CD14-positive monocyte (primary cell): ENCODE results near the gene C20orf204. TPM values are rescaled to one million over a fixed set of nuclear protein-coding genes. Genes with fewer than 3 reads are reported as not detected.

Experiments used
- DNase-seq, 3 donors: peaks; one replicate each; pipeline ENCODE4 v3.0.0-alpha.2; 2011 to 2022
- H2AFZ ChIP-seq: 2 replicates; pipeline ENCODE4 v1.6.0; 2012; ENCODE audit warnings: mild to moderate bottlenecking, low read depth, low read length, inconsistent platforms; ENCODE audit not compliant: insufficient read depth, poor library complexity, severe bottlenecking
- H3K27ac ChIP-seq, 2 donors: 1 replicate in 1 of 2; 2 replicates in 1 of 2; pipeline ENCODE4 v1.5.1; 2012 to 2013; ENCODE audit warnings: low read length in 2 of 2, control low read depth in 1 of 2, inconsistent platforms in 1 of 2, low read depth in 1 of 2, mild to moderate bottlenecking in 1 of 2
- H3K27me3 ChIP-seq, 2 donors: one replicate each; pipeline versions ENCODE4 v1.6.0 to v1.6.1; 2011 to 2013; ENCODE audit warnings: low read length in 2 of 2; ENCODE audit not compliant: control insufficient read depth in 2 of 2, insufficient read depth in 2 of 2
- H3K36me3 ChIP-seq, 2 donors: replicated peaks in 1 of 2; 1 replicate in 1 of 2; 2 replicates in 1 of 2; pipeline versions ENCODE4 v1.5.1 to v1.6.1; 2012 to 2013; ENCODE audit warnings: low read length in 2 of 2, control low read depth in 1 of 2, inconsistent platforms in 1 of 2, mild to moderate bottlenecking in 1 of 2; ENCODE audit not compliant: insufficient read depth in 2 of 2, control insufficient read depth in 1 of 2
- H3K4me1 ChIP-seq, 2 donors: 1 replicate in 1 of 2; 2 replicates in 1 of 2; pipeline versions ENCODE4 v1.5.1 to v1.6.1; 2012 to 2013; ENCODE audit warnings: low read length in 2 of 2, control low read depth in 1 of 2, inconsistent platforms in 1 of 2, mild to moderate bottlenecking in 1 of 2, moderate library complexity in 1 of 2; ENCODE audit not compliant: insufficient read depth in 2 of 2, control insufficient read depth in 1 of 2
- H3K4me2 ChIP-seq: replicated peaks from 2 replicates; pipeline ENCODE3; 2012; ENCODE audit warnings: low read length, moderate library complexity, mild to moderate bottlenecking; ENCODE audit not compliant: poor library complexity, severe bottlenecking; ENCODE audit errors: extremely low read depth
- H3K4me3 ChIP-seq, 3 experiments: fragments of 200-600 bp in 1 of 3; sonication (generic) in 1 of 3; replicated peaks in 1 of 3; 1 replicate in 2 of 3; 2 replicates in 1 of 3; pipeline ENCODE4 v1.5.1; 2011 to 2013; ENCODE audit warnings: low read length in 3 of 3, mild to moderate bottlenecking in 3 of 3, control low read depth in 2 of 3, low read depth in 2 of 3, inconsistent platforms in 1 of 3, moderate library complexity in 1 of 3
- H3K79me2 ChIP-seq: 2 replicates; pipeline ENCODE4 v1.6.0; 2012; ENCODE audit warnings: mild to moderate bottlenecking, control low read depth, inconsistent platforms, low read length, moderate library complexity; ENCODE audit not compliant: insufficient read depth
- H3K9ac ChIP-seq: 2 replicates; pipeline ENCODE4 v1.6.0; 2017; ENCODE audit warnings: low read length, mild to moderate bottlenecking; ENCODE audit not compliant: insufficient read depth, poor library complexity, severe bottlenecking
- H3K9me3 ChIP-seq, 2 donors: replicated peaks in 1 of 2; 1 replicate in 1 of 2; 2 replicates in 1 of 2; pipeline versions ENCODE4 v1.5.1 to v1.6.1; 2012 to 2013; ENCODE audit warnings: low read length in 2 of 2, control low read depth in 1 of 2; ENCODE audit not compliant: control insufficient read depth in 1 of 2, insufficient read depth in 1 of 2
- H4K20me1 ChIP-seq: 2 replicates; pipeline ENCODE4 v1.6.0; 2012; ENCODE audit warnings: mild to moderate bottlenecking, low read length, control low read depth, moderate library complexity; ENCODE audit not compliant: insufficient read depth
- H3K27ac Mint-ChIP-seq, 7 donors: one replicate each; pipeline ENCODE4 v1.8.0; 2020; ENCODE audit warnings: mild to moderate bottlenecking in 7 of 7, mixed read lengths in 7 of 7, moderate library complexity in 6 of 7, inconsistent platforms in 2 of 7
- H3K27me3 Mint-ChIP-seq, 3 donors: one replicate each; pipeline ENCODE4 v1.8.0; 2021 to 2022; ENCODE audit warnings: low read depth in 3 of 3, mild to moderate bottlenecking in 3 of 3, mixed read lengths in 3 of 3, moderate library complexity in 3 of 3, inconsistent platforms in 1 of 3
- H3K36me3 Mint-ChIP-seq, 2 donors: one replicate each; pipeline ENCODE4 v1.8.0; 2020; ENCODE audit warnings: mixed read lengths in 2 of 2, inconsistent platforms in 1 of 2, mild to moderate bottlenecking in 1 of 2
- H3K4me1 Mint-ChIP-seq: one replicate; pipeline ENCODE4 v1.8.0; 2020; ENCODE audit warnings: mild to moderate bottlenecking, mixed read lengths
- H3K4me3 Mint-ChIP-seq, 2 donors: one replicate each; pipeline ENCODE4 v1.8.0; 2020; ENCODE audit warnings: mild to moderate bottlenecking in 2 of 2, mixed read lengths in 2 of 2, moderate library complexity in 1 of 2
- H3K9me3 Mint-ChIP-seq, 7 donors: one replicate each; pipeline ENCODE4 v1.8.0; 2020 to 2022; ENCODE audit warnings: mixed read lengths in 7 of 7, mild to moderate bottlenecking in 6 of 7, moderate library complexity in 6 of 7, inconsistent platforms in 2 of 7
- WGBS: methylation state at CpG from one replicate; pipeline ENCODE4 v1.1.5; 2013; ENCODE audit warnings: missing lambda C conversion rate; ENCODE audit not compliant: insufficient coverage; 5-methylcytosine and 5-hydroxymethylcytosine counted together
- intact Hi-C, 2 donors: fragments of 100-400 bp; cut with micrococcal nuclease; formaldehyde crosslinking; loops; one replicate each; pipeline versions ENCODE4 v1.15.0 to v1.15.1; 2023
- polyA plus RNA-seq, 3 donors: library from polyadenylated mRNA; depleted of rRNA in 1 of 3; unstranded in 2 of 3; stranded (reverse) in 1 of 3; fragments of 300-500 nt in 2 of 3; fragments of >200 nt in 1 of 3; fragmentation: Illumina TruSeq in 2 of 3; gene quantifications; 1 replicate in 2 of 3; 2 replicates in 1 of 3; pipeline ENCODE4 v1.2.3, GENCODE V29; 2012 to 2021
- TF ChIP-seq, protein P1 (sequence below): fragments of 200-600 bp; IDR thresholded peaks from one replicate; pipeline ENCODE4 v1.8.0; 2022; ENCODE audit warnings: antibody characterized with exemption, mild to moderate bottlenecking

C20orf204 gene
- polyA plus RNA-seq, 3 donors: 0.20 TPM; not detected in 2

DNA sequence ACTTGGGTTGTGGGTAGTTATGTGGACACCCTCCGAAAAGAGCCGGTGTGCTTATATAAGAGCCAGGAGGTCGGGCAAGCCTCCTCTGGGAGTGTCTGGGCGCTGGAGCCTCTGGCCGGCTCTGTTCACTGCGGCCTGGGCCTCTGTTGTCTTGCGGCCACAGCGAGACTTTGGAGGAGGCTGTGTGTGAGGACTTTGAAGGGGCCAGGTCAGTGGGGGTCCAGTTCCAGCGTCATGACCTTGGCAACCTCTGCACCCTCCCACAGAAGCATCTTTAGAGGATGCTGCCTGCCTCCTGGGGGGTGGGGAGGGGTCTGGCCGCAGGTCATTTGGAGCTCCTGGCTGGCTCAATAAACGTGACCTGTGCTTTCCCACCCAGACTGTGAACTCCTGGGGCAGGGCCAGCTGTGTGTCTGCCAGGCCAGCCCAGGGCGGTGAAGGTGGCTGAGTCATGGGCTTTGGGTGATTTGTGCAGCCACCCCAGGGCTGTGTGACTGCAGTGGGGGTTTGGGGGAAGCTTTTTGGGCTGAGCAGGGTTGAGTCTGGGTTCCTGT lies 28.2 kb downstream of the C20orf204 start:
- no peak overlapping the region for H3K9ac ChIP-seq
- WGBS: 51% methylated on average over 8 of the region's 12 CpGs
- peak overlapping the region; percentile 92 for H3K4me2 ChIP-seq
- Mint-ChIP-seq H3K27ac (peak overlapping the region in 3 of 7 donors; percentile 48 to 62 (median 53)), H3K9me3 (peaks cover 0 to 2% (median 0%) of the 10 kb centered on the region in 7 donors), H3K27me3 (peaks cover under 1 to 28% (median 20%) of the 10 kb centered on the region in 3 donors), H3K4me3 (peak overlapping the region; percentile 82 to 87), H3K4me1 (peaks cover 44% of the 10 kb centered on the region), H3K36me3 (no peaks in the 10 kb centered on the region)
- intact Hi-C loops: loop anchor here in 1 of 2 donors (5.0 to 10.0 kb wide), 2 partner anchors 82 to 539 kb away; partner anchors contain the start of genes PPDPF and PRPF6
- no peak overlapping the region for H3K27ac ChIP-seq
- H3K9me3 ChIP-seq: no peaks in the 10 kb centered on the region
- peak overlapping the region in 1 of 3 experiments; percentile 82 for H3K4me3 ChIP-seq
- no peaks in the 10 kb centered on the region for H3K27me3 ChIP-seq
- TF ChIP-seq, protein P1, sequence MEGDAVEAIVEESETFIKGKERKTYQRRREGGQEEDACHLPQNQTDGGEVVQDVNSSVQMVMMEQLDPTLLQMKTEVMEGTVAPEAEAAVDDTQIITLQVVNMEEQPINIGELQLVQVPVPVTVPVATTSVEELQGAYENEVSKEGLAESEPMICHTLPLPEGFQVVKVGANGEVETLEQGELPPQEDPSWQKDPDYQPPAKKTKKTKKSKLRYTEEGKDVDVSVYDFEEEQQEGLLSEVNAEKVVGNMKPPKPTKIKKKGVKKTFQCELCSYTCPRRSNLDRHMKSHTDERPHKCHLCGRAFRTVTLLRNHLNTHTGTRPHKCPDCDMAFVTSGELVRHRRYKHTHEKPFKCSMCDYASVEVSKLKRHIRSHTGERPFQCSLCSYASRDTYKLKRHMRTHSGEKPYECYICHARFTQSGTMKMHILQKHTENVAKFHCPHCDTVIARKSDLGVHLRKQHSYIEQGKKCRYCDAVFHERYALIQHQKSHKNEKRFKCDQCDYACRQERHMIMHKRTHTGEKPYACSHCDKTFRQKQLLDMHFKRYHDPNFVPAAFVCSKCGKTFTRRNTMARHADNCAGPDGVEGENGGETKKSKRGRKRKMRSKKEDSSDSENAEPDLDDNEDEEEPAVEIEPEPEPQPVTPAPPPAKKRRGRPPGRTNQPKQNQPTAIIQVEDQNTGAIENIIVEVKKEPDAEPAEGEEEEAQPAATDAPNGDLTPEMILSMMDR: no peak
- peaks cover 32 to 52% of the 10 kb centered on the region in 2 donors for H3K4me1 ChIP-seq
- H3K79me2 ChIP-seq: peaks cover 4% of the 10 kb centered on the region
- H2AFZ ChIP-seq: peak overlapping the region; percentile 91
- H4K20me1 ChIP-seq: peaks cover 14% of the 10 kb centered on the region
- H3K36me3 ChIP-seq: no peaks in the 10 kb centered on the region
- no peak for DNase-seq

DNA sequence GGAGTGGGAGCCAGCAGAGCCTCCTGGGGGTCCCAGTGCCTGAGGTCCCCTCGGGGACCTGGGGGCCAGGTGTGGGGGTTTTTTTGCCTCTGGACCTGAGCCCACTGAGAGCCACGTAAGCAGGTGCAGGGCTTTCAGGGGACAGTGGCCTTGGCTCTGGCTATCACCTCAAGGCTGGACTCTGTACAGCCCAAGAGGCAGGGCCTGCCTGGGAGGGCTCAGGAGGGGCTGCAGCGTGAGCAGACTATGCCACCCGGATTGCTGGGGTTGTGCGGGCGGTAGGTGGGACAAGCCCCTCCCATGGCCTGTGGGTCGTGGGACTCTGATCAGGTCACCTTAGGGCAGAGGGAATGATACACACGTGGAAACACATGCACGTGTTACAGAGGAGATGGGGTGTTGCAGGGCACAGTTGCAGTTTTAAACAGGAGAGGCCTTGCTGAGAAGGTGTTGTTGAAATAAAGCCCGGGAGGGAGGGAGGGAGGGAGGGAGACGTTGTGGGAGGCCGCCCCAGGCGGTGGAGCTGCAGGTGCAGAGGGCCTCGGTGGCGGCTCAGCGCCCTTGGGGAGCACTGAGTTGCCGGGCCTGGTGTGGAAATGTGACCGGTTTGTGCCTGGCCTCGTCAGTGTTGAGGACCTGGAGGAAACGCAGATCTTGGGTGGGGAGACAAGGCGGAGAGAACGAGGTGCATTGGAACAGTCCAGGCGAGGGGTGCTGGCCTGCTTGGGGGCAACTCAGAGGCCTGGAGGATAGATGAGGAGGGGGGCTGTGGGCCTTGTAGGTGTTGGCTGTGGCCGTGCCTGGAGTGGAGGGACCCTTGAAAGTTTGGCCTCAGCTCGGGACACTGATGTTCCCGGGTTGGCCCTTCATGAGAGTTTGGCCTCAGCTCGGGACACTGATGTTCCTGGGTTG lies 29.3 kb downstream of the C20orf204 start:
- H3K4me1 Mint-ChIP-seq: peaks cover 44% of the 10 kb centered on the region
- no peaks in the 10 kb centered on the region for H3K9me3 ChIP-seq
- H3K27me3 ChIP-seq: no peaks in the 10 kb centered on the region
- H3K27ac ChIP-seq: no peak overlapping the region
- DNase-seq: no peak
- no peak overlapping the region for H3K4me2 ChIP-seq
- H3K4me3 Mint-ChIP-seq: peak overlapping the region; percentile 31 to 62
- WGBS: 53% methylated on average over 27 of the region's 27 CpGs
- H3K36me3 ChIP-seq: no peaks in the 10 kb centered on the region
- H3K9ac ChIP-seq: no peak overlapping the region
- H3K4me1 ChIP-seq: peaks cover 32 to 52% of the 10 kb centered on the region in 2 donors
- TF ChIP-seq, protein P1: no peak
- H3K36me3 Mint-ChIP-seq: no peaks in the 10 kb centered on the region
- intact Hi-C loops: loop anchor here in 1 of 2 donors (10.0 kb wide), 1 partner anchor 541 kb away; the partner anchor contains the start of gene PPDPF
- H3K9me3 Mint-ChIP-seq: peaks cover 0 to 2% (median 0%) of the 10 kb centered on the region in 7 donors
- H3K27ac Mint-ChIP-seq: peak overlapping the region in 3 of 7 donors; percentile 15 to 73 (median 66)
- H4K20me1 ChIP-seq: peaks cover 25% of the 10 kb centered on the region
- H3K27me3 Mint-ChIP-seq: peaks cover 0 to 27% (median 12%) of the 10 kb centered on the region in 3 donors
- no peak overlapping the region for H3K4me3 ChIP-seq
- H3K79me2 ChIP-seq: peaks cover 4% of the 10 kb centered on the region
- H2AFZ ChIP-seq: no peak overlapping the region
